Measurements from ENCODE around the gene MBL2.

The MBL2 gene

DNA sequence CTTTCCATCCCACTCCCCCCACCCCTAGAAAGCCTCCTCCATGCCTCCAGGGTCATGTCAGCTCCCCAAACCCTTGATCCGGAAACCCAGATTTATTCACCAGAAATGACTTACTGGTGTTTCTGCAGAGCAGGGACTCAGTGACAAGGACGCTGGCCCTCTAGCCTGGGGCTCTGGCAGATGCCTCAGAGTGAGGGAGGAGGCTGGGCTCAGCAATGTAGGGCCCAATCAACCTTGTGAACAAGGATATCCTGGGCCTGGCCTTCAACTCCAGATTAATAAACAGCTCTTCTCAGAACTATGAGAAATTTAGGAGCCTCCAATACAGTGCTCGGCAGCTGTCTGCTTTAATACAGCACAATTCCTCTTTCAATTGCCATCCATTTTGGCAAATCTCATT lies at the start of gene MBL2:
MBL2 (minus strand) TSS at position 162 of the 400 bp plus-strand sequence. CDS start 1,149 bp downstream, outside the sequence.
- DNase-seq = no peak

GRCh38 chr10:52820309-52820708 lies 47.7 kb upstream of the MBL2 start:
- no peak for DNase-seq

DNA sequence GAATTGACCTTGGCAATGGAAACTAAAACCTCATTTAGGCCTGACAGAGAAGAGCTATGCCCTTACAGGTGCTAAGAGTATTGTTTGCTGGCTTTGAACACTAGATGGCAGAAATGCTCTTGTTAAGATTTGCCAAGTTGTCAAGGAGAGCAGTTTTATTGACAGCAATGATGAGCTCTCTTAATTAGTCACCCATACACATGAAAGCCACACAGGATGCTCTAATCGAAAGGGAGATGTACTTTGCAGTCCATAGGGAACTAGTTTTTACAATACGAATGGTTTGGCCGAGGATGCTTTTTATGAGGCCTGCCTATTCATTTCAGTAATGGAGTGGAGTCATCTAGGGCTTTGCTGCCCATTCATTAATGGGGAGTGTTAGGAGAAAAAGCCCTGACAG lies 45.4 kb upstream of the MBL2 start:
- DNase-seq = peak; percentile 85

DNA sequence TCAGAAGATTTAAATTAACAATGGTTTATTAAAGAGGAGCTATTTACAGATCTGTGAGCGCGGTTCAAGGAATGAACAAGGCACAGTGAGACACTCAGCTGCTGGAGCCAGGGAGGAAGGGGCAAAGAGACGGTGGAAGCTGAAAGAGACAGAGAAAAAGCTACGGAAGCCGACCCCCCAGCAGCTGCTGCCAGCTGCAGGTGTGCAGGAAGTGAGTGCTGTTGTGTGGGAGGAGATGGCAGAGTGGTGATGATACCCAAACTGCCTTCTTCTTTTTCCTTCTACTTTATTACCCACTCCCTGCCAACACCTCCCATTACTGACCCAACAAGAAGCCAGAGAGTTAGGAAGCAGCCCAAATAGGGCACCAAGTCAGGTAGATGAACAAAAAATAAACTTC lies 41.9 kb upstream of the MBL2 start:
- DNase-seq = no peak

DNA sequence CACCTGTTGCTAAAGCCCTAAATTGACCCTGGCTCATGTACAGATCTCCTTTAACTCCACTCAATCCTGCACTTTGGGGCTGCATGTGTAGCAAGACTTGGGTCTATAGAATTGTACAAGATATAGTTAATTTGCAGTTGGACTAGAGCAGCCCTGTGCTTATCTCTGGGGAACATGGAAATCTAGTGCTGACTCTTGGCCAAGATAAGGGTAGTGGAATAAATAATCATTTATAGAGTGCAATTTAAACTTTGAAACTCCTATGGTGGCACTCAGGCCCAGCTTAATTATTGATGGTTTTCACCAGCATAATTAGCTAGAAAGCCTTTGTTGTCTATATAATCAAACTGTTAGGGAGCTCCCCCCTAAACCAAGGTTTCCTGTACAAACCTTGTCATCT lies 39.2 kb upstream of the MBL2 start:
- DNase-seq = peak; percentile 50

DNA sequence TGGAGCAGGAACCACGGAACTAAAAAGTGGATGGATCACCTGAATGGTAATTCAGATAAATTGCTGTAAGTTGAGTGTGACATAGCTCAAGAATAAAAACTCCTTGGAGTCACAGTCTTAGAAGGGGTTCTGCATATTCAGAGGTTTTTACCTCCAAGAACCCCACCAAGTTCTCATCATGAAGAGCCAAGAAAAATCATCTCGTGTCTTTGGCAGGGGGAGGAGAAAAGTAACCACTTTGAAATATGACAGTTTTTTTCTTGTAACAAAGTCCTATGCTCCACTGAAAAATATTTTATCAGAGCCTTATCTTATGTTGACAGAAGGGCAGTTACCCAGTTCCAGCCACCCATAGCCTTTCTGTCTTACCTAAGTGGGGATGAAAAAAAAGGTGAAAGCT lies 38.2 kb upstream of the MBL2 start:
- DNase-seq = no peak

- no peak for DNase-seq
Measured at GRCh38 chr10:52807803-52808202, 35.2 kb upstream of the MBL2 start.

- DNase-seq = no peak
Measured at GRCh38 chr10:52805414-52806285, 33.1 kb upstream of the MBL2 start.

GRCh38 chr10:52801947-52802346 lies 29.4 kb upstream of the MBL2 start:
- DNase-seq = no peak

- no peak for DNase-seq
Measured at GRCh38 chr10:52786098-52786497, 13.5 kb upstream of the MBL2 start.

DNA sequence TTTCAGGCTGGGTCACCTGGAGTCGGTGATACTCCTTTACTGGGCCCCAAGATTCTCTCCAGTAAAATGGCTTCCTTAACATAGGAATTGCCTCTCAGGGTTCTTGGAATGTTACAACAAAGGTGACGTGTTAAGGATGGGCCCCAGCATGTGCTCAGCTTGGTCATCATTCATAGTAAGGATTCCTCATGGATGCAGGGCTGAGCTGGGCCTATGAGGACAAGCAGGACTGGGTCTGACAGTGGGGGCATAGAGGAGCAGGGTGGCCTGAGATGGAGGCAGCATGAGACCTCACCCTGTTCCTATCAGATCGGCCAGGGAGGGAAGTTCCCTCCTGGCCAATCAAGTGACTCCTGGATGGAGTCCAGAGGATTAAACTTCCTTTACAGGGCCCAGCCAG lies 12.8 kb upstream of the MBL2 start:
- DNase-seq = peak; percentile 52

- DNase-seq = no peak
Measured at GRCh38 chr10:52783726-52784125, 11.1 kb upstream of the MBL2 start.

- DNase-seq = no peak
Measured at GRCh38 chr10:52782554-52782953, 10.0 kb upstream of the MBL2 start.

GRCh38 chr10:52780391-52781155 lies 8.0 kb upstream of the MBL2 start:
- no peak for DNase-seq

DNA sequence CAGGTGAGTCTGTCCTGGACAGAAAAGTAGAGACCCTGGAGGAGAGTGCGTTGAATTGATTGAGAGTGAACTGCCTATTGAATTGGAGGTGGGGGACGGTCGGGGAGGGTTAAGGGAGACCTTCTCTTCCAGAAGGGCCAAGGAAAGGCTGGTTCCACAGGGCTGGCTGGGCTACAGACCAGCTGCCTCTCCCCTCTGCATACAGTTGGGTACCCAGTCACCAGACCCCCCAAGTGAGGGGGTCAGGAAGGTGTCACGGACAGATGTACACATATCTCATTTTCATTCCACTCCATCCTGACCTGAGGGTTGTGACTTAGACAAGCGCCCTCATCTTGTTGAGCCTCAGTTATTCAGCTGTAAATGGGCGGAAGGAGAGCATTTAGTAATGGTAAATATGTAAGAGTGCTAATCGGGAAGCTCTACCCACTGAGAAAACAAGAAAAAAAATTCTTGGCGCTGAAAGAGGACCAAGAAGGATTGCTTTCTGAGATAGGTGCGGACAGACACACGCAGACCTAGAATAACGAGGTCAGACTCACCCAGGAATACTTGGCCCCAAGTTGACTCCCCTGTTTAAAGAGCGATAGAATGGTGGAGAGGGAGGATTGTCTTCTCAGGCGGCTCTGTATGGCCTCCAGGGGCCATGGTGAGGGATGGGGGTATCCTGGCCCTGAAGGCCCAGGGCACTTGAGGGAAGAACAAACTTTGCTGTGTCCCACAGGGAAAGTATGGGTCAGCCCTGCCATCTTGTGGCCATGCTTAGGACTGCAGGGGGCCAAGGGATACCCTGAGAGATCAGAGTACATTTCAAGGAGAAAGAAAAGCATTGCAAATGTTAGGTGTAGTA lies 7.2 kb upstream of the MBL2 start:
- DNase-seq = peak; percentile 89

- DNase-seq = peak; percentile 53
Measured at GRCh38 chr10:52778511-52779392, 6.2 kb upstream of the MBL2 start.

DNA sequence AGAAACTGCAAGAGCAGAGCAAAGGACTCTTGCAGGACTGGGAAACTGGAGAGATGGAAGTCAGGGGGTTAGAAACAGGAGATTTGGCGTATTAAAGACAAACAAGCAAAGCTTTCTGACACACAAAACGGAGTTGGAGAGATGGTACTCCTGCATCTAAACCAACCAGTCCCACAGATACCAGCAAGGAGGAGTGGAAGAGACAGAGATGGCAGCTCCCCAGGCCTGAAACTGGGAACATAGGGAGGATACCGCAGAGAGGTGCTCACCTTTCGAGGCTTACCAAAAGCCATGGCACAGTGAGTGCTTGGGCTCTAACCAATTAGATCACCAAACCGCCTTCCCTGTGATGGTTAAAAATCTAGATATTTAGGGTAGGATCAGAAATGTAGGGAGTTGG lies 4.8 kb upstream of the MBL2 start:
- DNase-seq = no peak

GRCh38 chr10:52776471-52776903 lies 3.9 kb upstream of the MBL2 start:
- no peak for DNase-seq

DNA sequence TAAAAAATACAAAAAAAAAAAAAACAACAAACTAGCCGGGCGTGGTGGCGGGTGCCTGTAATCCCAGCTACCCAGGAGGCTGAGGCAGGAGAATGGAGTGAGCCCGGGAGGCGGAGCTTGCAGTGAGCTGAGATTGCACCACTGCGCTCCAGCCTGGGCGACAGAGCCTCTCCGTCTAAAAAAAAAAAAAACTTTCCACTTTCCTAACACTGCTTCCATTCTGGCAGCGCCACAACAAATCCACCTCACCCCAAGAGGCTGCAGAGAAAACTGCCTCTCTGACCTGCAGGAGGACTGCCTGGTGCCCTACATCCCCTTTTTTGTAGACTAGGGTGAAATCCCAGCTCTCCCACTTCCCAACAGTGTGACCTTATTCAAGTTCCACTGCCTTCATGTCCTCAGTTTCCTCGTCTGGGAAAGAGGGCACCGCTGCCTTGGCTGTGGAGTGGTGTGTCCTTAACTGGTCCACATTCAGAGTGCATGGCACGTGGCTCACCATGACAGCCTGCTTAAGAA lies 2.6 kb upstream of the MBL2 start:
- DNase-seq = no peak

GRCh38 chr10:52774600-52775106 lies 2.1 kb upstream of the MBL2 start:
- DNase-seq = no peak

GRCh38 chr10:52774182-52774581 lies 1.6 kb upstream of the MBL2 start:
- no peak for DNase-seq
